ENCODE data around the gene DNAH9. TPM values are rescaled to one million over a fixed set of nuclear protein-coding genes. Genes with fewer than 3 reads are reported as not detected.

The DNAH9 gene
- under 1 TPM in 2 of 4 donors, not detected in 2; 0.13 to 0.19 TPM for total RNA-seq

GRCh38 chr17:11598274-11599221 lies at the start of gene DNAH9:
Gene DNAH9 (plus strand): TSS chr17:11598470. CDS start chr17:11598499, 29 bp downstream.
- Histone ChIP-seq H3K4me3 (peak within 1 kb of the TSS; percentile 33 to 64 (median 45)), H3K27me3 (no peaks in the 10 kb centered on the region), H3K9me3 (no peaks in the 10 kb centered on the region), H3K27ac (peak within 1 kb of the TSS; percentile 27 to 71 (median 54)), H3K4me1 (peaks cover 0 to 11% (median 0%) of the 10 kb centered on the region in 4 donors), H3K36me3 (no peaks in the 10 kb centered on the region)
- TF ChIP-seq CTCF (IDR thresholded peaks at IDR 0.05): no peak
- TF ChIP-seq POLR2A (IDR thresholded peaks at IDR 0.05): no peak
- DNase-seq: peak; percentile 60 to 95 (median 94)

GRCh38 chr17:11550431-11550830 lies 47.8 kb upstream of the DNAH9 start:
- H3K4me1 ChIP-seq: no peaks in the 10 kb centered on the region
- H3K36me3 ChIP-seq: no peaks in the 10 kb centered on the region
- TF ChIP-seq POLR2A (IDR thresholded peaks at IDR 0.05) (no peak), CTCF (IDR thresholded peaks at IDR 0.05) (no peak)
- no peak overlapping the region for H3K4me3 ChIP-seq
- H3K9me3 ChIP-seq: no peaks in the 10 kb centered on the region
- no peaks in the 10 kb centered on the region for H3K27me3 ChIP-seq
- H3K27ac ChIP-seq: no peak overlapping the region
- DNase-seq: no peak

GRCh38 chr17:11551442-11551841 lies 46.8 kb upstream of the DNAH9 start:
- no peak overlapping the region for H3K27ac ChIP-seq
- H3K4me1 ChIP-seq: no peaks in the 10 kb centered on the region
- no peak for DNase-seq
- no peaks in the 10 kb centered on the region for H3K36me3 ChIP-seq
- no peaks in the 10 kb centered on the region for H3K27me3 ChIP-seq
- H3K9me3 ChIP-seq: no peaks in the 10 kb centered on the region
- TF ChIP-seq CTCF (IDR thresholded peaks at IDR 0.05) (no peak), POLR2A (IDR thresholded peaks at IDR 0.05) (no peak)
- H3K4me3 ChIP-seq: no peak overlapping the region

- no peak for DNase-seq
- H3K4me3 ChIP-seq: no peak overlapping the region
- H3K27me3 ChIP-seq: no peaks in the 10 kb centered on the region
- TF ChIP-seq CTCF (IDR thresholded peaks at IDR 0.05) (no peak), POLR2A (IDR thresholded peaks at IDR 0.05) (no peak)
- H3K4me1 ChIP-seq: no peaks in the 10 kb centered on the region
- no peaks in the 10 kb centered on the region for H3K36me3 ChIP-seq
- no peaks in the 10 kb centered on the region for H3K9me3 ChIP-seq
- H3K27ac ChIP-seq: no peak overlapping the region
These were observed 45.1 kb upstream of the DNAH9 start for GRCh38 chr17:11553135-11553534.

- H3K36me3 ChIP-seq: no peaks in the 10 kb centered on the region
- H3K4me3 ChIP-seq: no peak overlapping the region
- H3K27ac ChIP-seq: no peak overlapping the region
- no peaks in the 10 kb centered on the region for H3K9me3 ChIP-seq
- no peaks in the 10 kb centered on the region for H3K27me3 ChIP-seq
- H3K4me1 ChIP-seq: no peaks in the 10 kb centered on the region
- TF ChIP-seq POLR2A (IDR thresholded peaks at IDR 0.05): no peak
- TF ChIP-seq CTCF (IDR thresholded peaks at IDR 0.05): no peak
- DNase-seq: no peak
These were observed 44.2 kb upstream of the DNAH9 start for GRCh38 chr17:11554042-11554441.

Measured in Peyer's patch (tissue), 4 donors.